HT-29 (cell line): ENCODE data around the gene RBM47. TPM values are rescaled to one million over a fixed set of nuclear protein-coding genes. Genes with fewer than 3 reads are reported as not detected.

Experiments used
- DNase-seq: peaks from one replicate; pipeline ENCODE4 v3.0.0-alpha.2; 2015; ENCODE audit warnings: low spot score
- total RNA-seq: library from RNA; depleted of rRNA; stranded (reverse); fragments of >200 nt; shearing (Covaris generic); gene quantifications from 2 replicates; pipeline ENCODE4 v1.2.3, GENCODE V29; 2014

RBM47 gene
- total RNA-seq, 1 experiment from 2014 or later: 276 TPM

DNA sequence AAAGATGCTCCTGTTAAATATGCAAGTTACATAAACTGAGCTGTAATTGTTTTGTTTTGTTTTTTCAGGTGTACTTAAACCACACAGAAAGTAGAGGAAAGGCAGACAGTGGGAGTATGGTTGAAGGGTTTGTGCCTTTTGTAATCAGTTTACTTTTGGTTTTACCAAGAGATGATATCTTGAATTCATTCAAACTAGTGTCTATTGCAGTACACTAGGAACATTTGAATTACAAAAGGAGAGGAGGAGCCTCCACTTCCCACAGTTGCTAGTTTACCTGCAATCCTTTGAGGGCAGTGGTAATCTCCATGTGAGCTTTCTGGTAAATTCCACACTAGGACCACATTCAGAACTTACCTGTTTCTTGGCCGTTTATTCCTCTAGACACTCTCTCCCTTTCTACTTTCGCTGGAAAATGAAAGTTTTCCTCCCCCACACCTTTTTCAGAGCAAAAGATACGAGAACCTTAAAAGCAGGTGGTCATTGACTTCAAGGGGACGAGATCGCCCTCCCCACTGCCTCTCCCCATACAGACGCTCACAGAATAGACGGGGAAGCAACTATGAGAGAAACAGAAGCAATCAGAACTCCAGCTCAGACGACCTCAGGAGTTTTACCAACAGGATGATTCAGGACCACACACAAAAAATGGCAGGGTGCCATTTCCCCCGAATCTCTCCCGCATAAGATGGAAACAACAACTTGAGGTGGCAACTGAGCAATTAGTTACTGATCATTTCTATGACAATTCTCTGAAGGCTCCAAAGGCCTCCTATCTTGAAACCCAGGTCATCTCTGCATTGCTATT, 3.3 kb downstream of the RBM47 start:
- peak; percentile 43 for DNase-seq

GRCh38 chr4:40623707-40624106, 6.0 kb downstream of the RBM47 start:
- DNase-seq: no peak

GRCh38 chr4:40622913-40623312, 6.8 kb downstream of the RBM47 start:
- no peak for DNase-seq

- peak; percentile 75 for DNase-seq
These were observed 7.8 kb downstream of the RBM47 start for GRCh38 chr4:40621592-40622512.

- DNase-seq: no peak
These were observed 8.5 kb downstream of the RBM47 start for GRCh38 chr4:40621229-40621591.

GRCh38 chr4:40619600-40619999, 10.1 kb downstream of the RBM47 start:
- DNase-seq: no peak

GRCh38 chr4:40617872-40618271, 11.8 kb downstream of the RBM47 start:
- no peak for DNase-seq

DNA sequence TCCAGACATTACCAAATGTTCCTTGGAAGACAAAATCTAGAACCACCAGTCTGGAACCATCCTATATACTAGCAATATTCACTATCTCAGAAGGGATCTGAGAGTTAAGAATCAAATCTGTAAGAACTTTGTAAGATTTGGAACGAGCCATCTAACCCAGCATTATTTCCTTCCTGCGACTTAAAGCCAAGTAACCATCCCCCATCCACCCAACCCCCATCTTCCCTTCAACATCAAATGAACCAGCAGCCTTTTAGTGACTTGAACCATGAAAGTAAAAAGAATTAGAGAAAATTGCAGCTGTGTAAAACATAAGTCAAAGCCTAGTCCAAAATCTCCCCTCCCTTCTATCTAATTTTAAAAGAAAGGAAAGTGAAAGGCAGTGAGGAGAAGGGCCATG, 15.6 kb downstream of the RBM47 start:
- DNase-seq: no peak

GRCh38 chr4:40613456-40613855, 16.2 kb downstream of the RBM47 start:
- DNase-seq: no peak

DNA sequence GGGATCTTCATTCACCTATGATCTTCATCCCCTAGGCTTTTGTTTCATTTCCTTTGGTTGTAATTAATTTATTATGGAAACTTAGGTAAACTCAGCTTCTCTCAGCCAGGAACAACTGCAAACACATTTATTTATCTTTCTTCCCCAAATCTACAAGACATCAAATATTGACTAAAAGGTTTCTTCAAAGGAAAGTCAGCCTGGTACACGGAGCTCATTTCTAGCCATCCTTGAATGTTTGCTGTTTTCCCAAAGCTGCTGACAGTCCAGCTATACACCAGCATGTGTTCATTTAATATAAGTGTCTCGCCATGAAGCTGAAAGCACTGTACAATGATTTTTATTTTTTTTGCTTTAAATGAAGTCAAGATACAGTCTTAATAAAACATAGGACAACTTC, 16.8 kb downstream of the RBM47 start:
- DNase-seq: no peak

- DNase-seq: no peak
These were observed 17.4 kb downstream of the RBM47 start for GRCh38 chr4:40612283-40612682.

DNA sequence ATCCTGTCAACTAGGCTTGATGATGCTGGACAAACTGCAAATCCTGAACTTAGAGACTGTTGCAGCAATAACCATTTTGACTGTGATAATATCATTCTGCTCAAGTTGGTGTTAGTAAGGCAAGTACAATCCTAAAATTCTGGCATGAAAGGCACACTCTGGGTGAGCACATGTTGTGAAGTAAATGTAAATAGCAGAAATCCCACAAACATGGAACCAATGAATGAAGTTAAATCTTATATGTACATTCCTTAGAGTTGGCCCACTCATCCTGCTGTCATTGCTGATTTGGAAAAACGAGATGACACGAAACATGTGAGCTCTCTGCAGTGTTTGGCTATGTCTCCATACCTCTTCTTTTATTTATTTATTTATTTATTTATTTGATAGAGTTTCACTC, 21.0 kb downstream of the RBM47 start:
- no peak for DNase-seq

DNA sequence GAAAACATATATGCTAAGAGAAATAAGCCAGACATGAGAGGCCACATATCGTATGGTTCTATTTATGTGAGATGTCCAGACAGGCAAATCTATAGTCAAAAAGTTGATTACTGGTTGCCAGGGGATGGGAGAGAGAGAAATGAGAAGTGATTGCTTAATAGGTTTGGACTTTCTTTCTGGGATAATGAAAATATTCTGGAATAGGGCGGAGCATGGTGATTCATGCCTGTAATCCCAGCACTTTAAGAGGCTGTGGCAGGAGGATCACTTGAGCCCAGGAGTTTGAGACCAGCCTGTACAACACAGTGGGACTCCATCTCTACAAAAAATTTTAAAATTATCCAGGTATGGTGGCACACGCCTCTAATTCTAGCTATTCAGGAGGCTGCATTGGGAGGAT, 22.4 kb downstream of the RBM47 start:
- DNase-seq: no peak

- DNase-seq: no peak
These were observed 23.4 kb downstream of the RBM47 start for GRCh38 chr4:40606239-40606767.

GRCh38 chr4:40603281-40603680, 26.4 kb downstream of the RBM47 start:
- no peak for DNase-seq

- no peak for DNase-seq
These were observed 28.0 kb downstream of the RBM47 start for GRCh38 chr4:40601641-40602040.

- no peak for DNase-seq
These were observed 28.8 kb downstream of the RBM47 start for GRCh38 chr4:40600850-40601249.

DNA sequence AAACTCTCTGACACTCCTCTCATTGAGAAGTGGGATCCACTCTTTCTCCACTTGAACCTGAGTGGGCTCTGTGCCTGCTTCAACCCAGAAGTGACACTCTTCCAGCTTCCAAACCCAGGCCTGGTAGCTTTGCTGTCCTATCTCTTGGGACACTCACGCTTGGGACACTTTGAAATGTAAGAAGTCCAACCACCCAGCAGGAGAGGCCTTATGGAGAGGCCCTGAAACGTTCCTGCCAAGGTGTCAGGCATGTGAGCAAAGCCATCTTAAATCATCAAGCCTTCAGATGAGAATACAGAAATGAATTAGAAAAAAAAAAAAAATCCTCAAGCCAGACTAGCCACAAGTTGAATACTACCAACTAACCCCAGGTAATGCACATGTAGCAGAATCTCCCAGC, 30.2 kb downstream of the RBM47 start:
- DNase-seq: no peak

- no peak for DNase-seq
These were observed 33.1 kb downstream of the RBM47 start for GRCh38 chr4:40596522-40596921.

GRCh38 chr4:40595981-40596380, 33.7 kb downstream of the RBM47 start:
- DNase-seq: no peak

DNA sequence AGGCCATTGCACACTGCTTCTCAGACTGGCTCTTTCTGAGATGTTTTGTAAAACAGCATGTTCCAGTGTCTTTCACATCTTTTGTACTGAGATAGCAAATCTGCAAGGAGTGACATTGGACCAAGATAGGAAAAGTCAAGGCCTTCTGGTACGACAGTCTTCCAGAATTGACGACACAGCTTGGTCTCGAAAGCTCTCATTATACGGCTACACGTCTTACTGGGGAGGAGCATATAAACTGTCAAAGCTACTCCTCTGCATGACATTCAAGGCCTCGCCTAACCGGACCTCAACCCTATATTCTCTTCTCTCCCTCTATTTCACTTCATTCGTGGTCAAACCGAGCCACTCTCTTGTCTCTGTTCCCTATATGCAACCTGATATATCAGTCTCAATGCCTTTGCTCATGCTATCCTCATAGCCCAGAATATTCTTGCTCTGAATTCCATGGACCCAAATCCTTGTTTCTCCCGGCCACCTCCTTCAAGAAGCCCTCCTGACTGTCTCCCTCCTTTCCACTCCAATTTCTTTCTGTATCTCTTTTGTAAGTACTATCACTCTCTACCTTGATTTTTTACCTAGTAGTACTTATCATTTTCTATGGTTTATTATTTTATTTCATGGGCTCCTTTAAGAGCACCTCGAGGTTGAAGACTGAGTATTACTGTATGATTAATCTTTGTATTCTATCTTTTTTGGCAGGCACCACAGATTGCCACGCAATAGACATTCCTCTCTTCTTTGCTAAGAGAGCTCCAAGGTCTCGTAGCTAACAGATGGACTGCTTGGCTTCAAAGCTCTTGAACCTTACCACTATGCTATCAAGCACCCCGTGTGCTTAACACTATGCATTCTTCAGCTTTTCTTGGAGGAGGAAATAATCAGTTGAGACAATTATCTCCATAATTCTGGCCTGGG, 35.1 kb downstream of the RBM47 start:
- no peak for DNase-seq
